GM12873 (cell line): Measurements from ENCODE around the gene AQR.

Source experiments
- TF ChIP-seq, protein P1 (sequence below): IDR thresholded peaks from 2 replicates; pipeline ENCODE4 v1.5.1; 2012; ENCODE audit warnings: low read depth, mild to moderate bottlenecking, moderate library complexity, low read length, control low read depth; ENCODE audit not compliant: insufficient read depth; ENCODE audit errors: missing control alignments

The AQR gene

DNA sequence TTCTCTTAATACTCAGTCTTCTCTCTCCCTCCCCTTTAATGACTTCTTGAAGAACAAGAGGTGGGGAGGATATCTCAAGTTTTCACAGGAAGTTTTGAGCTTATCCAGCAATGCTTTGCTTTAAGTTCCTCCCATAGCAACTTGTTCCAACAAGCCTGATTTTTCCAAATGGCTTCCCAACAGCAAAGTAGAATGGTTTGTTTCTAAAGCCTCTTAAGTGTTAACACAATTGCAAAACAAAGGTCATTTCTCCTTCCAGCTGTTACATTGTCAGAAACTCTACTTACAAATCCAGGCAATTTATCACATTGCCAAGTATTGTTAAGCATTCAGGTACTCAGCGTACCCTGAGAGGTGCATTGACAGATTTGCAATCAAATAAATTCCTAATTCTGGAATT is 25.4 kb upstream of the AQR start:
- TF ChIP-seq, protein P1, sequence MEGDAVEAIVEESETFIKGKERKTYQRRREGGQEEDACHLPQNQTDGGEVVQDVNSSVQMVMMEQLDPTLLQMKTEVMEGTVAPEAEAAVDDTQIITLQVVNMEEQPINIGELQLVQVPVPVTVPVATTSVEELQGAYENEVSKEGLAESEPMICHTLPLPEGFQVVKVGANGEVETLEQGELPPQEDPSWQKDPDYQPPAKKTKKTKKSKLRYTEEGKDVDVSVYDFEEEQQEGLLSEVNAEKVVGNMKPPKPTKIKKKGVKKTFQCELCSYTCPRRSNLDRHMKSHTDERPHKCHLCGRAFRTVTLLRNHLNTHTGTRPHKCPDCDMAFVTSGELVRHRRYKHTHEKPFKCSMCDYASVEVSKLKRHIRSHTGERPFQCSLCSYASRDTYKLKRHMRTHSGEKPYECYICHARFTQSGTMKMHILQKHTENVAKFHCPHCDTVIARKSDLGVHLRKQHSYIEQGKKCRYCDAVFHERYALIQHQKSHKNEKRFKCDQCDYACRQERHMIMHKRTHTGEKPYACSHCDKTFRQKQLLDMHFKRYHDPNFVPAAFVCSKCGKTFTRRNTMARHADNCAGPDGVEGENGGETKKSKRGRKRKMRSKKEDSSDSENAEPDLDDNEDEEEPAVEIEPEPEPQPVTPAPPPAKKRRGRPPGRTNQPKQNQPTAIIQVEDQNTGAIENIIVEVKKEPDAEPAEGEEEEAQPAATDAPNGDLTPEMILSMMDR = no peak

DNA sequence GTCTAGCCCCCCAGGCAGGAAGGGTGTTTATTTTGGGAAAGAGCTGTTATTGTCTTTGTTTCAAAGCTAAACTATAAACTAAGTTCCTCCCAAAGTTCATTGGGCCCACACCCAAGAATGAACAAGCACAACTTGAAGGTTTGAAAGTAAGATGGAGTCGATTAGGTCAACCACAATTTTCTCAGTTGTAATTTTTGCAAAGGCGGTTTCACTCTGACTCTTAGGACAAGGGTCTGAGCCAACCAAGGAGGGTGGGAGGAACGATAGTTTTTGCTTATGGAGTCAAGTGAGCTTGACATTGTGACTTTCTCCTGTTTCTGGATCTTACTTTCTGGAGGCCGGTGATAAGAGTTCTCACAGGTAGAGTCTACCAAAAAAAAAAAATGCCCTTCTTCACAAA is 24.3 kb upstream of the AQR start:
- TF ChIP-seq, protein P1 = no peak

DNA sequence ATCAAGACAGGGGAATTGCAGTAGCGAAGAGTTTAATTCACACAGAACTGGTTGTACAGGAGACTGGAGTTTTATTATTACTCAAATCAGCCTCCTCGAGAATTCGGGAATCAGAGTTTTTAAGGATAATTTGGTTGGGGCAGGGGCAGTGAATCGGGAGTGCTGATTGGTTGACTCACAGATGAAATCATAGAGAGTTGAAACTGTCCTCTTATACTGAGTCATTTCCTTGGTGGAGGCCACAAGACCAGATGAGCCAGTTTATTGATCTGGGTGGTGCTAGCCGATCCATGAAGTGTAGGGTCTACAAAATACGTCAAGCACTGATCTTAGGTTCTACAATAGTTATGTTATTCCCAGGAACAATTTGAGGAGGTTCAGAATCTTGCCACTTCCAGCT is 23.9 kb upstream of the AQR start:
- TF ChIP-seq, protein P1 = no peak

DNA sequence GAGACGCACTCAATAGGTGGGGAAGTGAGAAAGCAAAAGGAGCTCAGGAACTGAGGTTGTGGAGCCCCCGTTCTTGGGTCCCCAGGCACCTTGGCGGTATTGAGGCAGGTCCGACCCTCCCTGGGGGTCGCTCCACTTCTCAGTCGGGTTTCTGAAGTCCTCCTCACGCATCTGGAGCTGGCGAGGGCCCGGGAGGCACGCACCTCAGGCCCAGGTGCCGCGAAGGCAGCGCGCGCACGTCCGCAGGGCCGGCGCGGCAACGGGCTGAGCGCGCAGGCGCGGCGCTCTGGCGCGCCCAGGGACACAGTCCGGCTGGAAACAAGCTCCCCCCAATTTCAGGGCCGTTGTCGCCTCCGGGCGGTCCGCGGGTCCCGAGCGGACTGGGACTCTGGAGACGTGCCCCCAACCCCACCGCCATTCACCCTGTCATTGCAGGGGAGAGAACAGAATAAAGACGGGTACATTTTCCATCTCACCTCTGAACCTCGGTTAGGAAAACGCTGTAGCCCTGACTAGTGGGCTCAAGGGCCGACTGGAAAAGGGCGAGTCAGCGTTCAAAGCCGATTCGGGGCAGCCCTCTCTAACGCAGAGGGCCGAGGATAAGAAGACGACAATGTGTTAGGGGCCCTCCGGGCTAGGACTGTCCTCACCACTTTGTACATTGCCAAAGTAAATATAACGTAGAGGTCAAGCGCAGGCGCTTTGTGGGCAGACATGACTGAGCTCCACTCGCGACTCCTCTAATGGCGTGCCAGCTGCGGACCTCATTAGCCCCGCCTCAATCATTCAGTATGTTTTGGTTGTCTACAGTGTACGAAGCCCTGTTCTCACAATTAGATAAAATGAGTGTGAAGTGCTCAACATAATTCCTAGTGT is 18.7 kb upstream of the AQR start, which contains the start of gene ZNF770:
Gene ZNF770 (minus strand): TSS at position 261 of the 876 bp plus-strand sequence. CDS start 4,853 bp downstream, outside the sequence.
- TF ChIP-seq, protein P1 = no peak

DNA sequence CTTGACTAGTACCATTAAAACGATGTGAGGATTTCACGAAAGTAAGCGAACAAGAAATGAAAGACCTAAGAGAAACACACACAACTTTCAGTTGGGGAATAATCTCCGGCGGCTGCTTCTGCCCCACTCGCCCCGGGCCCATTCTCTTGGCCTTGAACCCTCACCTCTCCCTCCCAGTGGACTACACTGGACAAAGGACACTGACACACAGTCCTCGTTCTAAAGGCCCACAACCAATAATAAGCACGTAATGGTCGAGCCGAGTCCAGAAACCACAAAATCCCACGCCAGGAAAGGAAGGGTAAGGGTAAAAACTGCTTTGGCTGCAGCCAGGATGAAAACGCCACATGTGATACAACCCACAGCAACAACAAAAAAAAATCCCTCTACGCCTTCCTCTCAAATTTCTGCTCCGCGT is 18.1 kb upstream of the AQR start:
- TF ChIP-seq, protein P1 = no peak

DNA sequence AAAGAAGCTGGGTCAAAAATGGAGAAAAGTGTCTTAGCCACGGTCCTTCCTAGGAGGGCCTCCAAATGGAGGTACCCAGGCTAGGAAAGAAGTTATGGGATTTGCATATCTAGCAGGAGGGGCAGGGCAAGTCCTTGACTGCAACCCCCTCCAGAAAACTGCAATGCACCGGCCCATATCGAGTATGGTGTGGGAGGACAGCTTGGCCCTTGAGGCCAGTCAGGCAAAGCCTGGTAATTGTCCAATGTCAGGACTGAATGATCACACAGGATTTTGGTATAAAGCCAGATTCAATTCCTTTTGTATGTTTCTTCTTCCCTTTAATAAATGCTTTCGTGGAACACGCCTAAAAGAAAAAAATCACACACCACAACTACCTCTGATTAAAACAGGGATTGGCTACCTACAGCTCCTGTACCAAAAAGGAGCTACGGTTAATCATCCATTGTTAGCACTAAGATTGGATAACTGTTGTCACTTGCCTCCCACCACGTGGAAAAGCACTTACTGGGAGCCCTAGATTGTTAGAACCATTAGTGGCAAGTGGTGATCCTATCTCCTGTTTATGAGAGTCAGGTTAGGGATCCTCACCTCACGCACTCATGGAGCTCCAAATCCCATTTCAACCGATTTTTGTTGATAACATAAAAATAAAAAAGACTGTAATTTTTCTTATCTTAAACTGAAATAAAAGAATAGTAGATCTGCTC is 17.4 kb upstream of the AQR start:
- TF ChIP-seq, protein P1 = no peak

DNA sequence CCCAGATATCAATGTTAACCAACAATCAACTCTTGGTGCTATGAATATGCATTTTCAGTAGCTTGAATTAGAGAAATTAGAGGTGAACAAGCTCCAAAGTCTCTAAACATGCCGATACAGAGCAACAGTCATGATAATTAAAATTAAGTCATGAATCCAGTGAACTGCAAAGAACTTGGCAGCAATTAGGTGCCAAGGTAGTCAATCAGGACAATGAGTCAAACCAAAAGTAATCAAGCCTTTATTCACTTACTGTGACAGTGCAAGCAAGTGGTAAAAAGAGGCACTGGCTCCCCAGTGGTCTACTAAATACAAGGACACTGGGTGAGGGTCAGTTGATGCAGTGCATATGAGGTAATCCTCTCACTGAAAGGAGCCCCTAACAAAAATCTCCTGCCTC is 16.8 kb upstream of the AQR start:
- TF ChIP-seq, protein P1 = no peak
